HEK293 (cell line): ENCODE results near the gene TCF12.

ENCODE experiments used
- CTCF ChIA-PET: fragments of 350-600 bp; formaldehyde crosslinking; extraction: SDS; loops from one replicate; lab custom pipeline; 2021; ENCODE audit warnings: antibody characterized with exemption; lab: Yijun Ruan, JAX
- POLR2A ChIA-PET: fragments of 300-600 bp; formaldehyde crosslinking; extraction: SDS; loops from one replicate; lab custom pipeline; 2020; ENCODE audit warnings: antibody characterized with exemption, inconsistent platforms; lab: Yijun Ruan, JAX
- H3K27ac ChIP-seq: fragments of 200-500 bp; sonication (Bioruptor generic); 2 replicates; pipeline ENCODE4 v1.5.1; 2014; ENCODE audit warnings: low read depth, low read length, control low read depth, inconsistent platforms; ENCODE audit errors: extremely low read depth
- H3K36me3 ChIP-seq, 2 experiments: fragments of 200-500 bp in 1 of 2; sonication (Bioruptor generic) in 1 of 2; 1 replicate in 1 of 2; 2 replicates in 1 of 2; pipeline ENCODE4 v1.5.1; 2014 to 2017; ENCODE audit warnings: inconsistent platforms in 2 of 2, low read length in 2 of 2; ENCODE audit not compliant: control insufficient read depth in 2 of 2, insufficient read depth in 1 of 2
- H3K4me1 ChIP-seq: fragments of 200-500 bp; sonication (Bioruptor generic); 2 replicates; pipeline ENCODE4 v1.5.1; 2014; ENCODE audit warnings: mild to moderate bottlenecking, low read length, inconsistent platforms; ENCODE audit not compliant: control insufficient read depth, insufficient read depth
- H3K4me3 ChIP-seq: 2 replicates; pipeline ENCODE4 v1.5.1; 2011; ENCODE audit warnings: low read depth, mild to moderate bottlenecking, control low read depth, low read length, moderate library complexity
- H3K9me3 ChIP-seq: fragments of 200-500 bp; sonication (Bioruptor generic); 2 replicates; pipeline ENCODE4 v1.5.1; 2014; ENCODE audit warnings: low read depth, low read length, inconsistent platforms; ENCODE audit not compliant: control insufficient read depth, insufficient read depth
- GLIS1 ChIP-seq: fragments of 450-650 bp; formaldehyde crosslinking; IDR thresholded peaks from 2 replicates; pipeline ENCODE4 v1.5.1; 2016; ENCODE audit warnings: missing biosample characterization, missing genetic modification characterization
- SALL2 ChIP-seq: fragments of 450-650 bp; formaldehyde crosslinking; IDR thresholded peaks from 2 replicates; pipeline ENCODE4 v1.5.0; 2017; ENCODE audit warnings: missing biosample characterization, mild to moderate bottlenecking, missing genetic modification characterization, borderline replicate concordance
- TCF7L2 ChIP-seq: IDR thresholded peaks from 2 replicates; pipeline ENCODE4 v1.6.1; 2011; ENCODE audit warnings: low read depth, mild to moderate bottlenecking, inconsistent platforms, low read length, moderate library complexity, borderline replicate concordance
- ZBTB48 ChIP-seq: fragments of 450-650 bp; formaldehyde crosslinking; IDR thresholded peaks from 2 replicates; pipeline ENCODE4 v1.5.1; 2016; ENCODE audit warnings: missing biosample characterization, missing genetic modification characterization
- ZNF132 ChIP-seq: fragments of 450-650 bp; formaldehyde crosslinking; IDR thresholded peaks from 2 replicates; pipeline ENCODE4 v1.5.1; 2017; ENCODE audit warnings: missing biosample characterization, missing genetic modification characterization, borderline replicate concordance
- ZNF140 ChIP-seq: fragments of 450-650 bp; formaldehyde crosslinking; IDR thresholded peaks from 2 replicates; pipeline ENCODE4 v1.5.1; 2016; ENCODE audit warnings: missing biosample characterization, missing genetic modification characterization
- ZNF629 ChIP-seq: fragments of 450-650 bp; formaldehyde crosslinking; IDR thresholded peaks from 2 replicates; pipeline ENCODE4 v1.5.1; 2017; ENCODE audit warnings: missing biosample characterization, missing genetic modification characterization
- TF ChIP-seq, protein P1 (sequence below): fragments of 450-650 bp; formaldehyde crosslinking; IDR thresholded peaks from 2 replicates; pipeline ENCODE4 v1.5.1; 2016; ENCODE audit warnings: missing biosample characterization, missing genetic modification characterization, borderline replicate concordance
- TF ChIP-seq, protein P2 (sequence below): fragments of 450-650 bp; formaldehyde crosslinking; IDR thresholded peaks from 2 replicates; pipeline ENCODE4 v1.5.1; 2016; ENCODE audit warnings: missing biosample characterization, missing genetic modification characterization, low read depth
- TF ChIP-seq, protein P3 (sequence below): fragments of 450-650 bp; formaldehyde crosslinking; IDR thresholded peaks from 2 replicates; pipeline ENCODE4 v1.5.1; 2017; ENCODE audit warnings: missing biosample characterization, missing genetic modification characterization
- TF ChIP-seq, protein P4 (sequence below): fragments of 450-650 bp; formaldehyde crosslinking; IDR thresholded peaks from 2 replicates; pipeline ENCODE4 v1.5.1; 2017; ENCODE audit warnings: missing biosample characterization, missing genetic modification characterization

TCF12 gene

DNA sequence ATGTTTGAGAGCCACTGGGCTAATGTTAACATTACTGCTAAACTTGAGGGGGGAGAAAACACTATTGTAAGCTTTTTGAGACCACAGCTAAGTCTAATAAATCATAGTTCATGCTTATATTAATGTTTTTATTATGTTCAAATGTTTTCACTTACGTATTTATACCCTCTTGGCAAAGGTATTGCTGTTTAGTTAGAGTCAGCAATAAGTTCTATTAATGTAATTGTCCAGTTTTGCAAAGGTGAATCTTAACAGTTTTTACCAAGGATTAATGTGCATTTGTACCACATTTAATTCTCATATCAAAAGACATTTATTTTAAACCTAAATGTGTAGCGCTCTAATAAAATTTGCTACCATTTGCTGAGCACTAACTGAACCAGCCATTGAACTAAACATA is 251.2 kb downstream of the TCF12 start:
- TF ChIP-seq ZNF132 (tag by site-specific recombination) (no peak), ZNF140 (tag by site-specific recombination) (no peak), GLIS1 (tag by site-specific recombination) (no peak)
- TF ChIP-seq, all 188 proteins: peak for 0
- Histone ChIP-seq H3K4me1 (no peaks in the 10 kb centered on the region), H3K36me3 (no peaks in the 10 kb centered on the region), H3K27ac (no peak overlapping the region), H3K9me3 (no peaks in the 10 kb centered on the region), H3K4me3 (no peak overlapping the region)
- POLR2A ChIA-PET, result no interaction called here
- CTCF ChIA-PET, result no interaction called here

DNA sequence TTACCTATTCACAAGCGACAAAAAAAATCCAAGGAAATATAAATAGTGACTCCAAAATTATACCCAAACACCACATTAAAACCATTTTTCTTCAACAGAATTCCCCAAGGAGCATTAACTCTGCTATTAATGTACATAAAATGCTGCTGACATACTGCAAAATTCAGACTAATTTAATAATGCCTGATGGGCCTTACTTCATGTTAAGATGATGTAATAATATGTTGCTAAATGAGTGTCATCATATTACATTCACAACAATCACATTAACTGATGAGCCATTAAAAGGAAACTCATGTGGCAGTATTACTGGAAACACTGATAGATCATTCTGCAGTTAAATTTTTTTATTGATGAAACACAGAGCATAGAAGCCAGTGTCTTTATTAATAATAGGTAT is 253.0 kb downstream of the TCF12 start:
- TF ChIP-seq ZNF629 (tag by site-specific recombination), result 0 out of 2 replicates have a peak, but pooled peaks have one; percentile 15
- TF ChIP-seq, protein P1, sequence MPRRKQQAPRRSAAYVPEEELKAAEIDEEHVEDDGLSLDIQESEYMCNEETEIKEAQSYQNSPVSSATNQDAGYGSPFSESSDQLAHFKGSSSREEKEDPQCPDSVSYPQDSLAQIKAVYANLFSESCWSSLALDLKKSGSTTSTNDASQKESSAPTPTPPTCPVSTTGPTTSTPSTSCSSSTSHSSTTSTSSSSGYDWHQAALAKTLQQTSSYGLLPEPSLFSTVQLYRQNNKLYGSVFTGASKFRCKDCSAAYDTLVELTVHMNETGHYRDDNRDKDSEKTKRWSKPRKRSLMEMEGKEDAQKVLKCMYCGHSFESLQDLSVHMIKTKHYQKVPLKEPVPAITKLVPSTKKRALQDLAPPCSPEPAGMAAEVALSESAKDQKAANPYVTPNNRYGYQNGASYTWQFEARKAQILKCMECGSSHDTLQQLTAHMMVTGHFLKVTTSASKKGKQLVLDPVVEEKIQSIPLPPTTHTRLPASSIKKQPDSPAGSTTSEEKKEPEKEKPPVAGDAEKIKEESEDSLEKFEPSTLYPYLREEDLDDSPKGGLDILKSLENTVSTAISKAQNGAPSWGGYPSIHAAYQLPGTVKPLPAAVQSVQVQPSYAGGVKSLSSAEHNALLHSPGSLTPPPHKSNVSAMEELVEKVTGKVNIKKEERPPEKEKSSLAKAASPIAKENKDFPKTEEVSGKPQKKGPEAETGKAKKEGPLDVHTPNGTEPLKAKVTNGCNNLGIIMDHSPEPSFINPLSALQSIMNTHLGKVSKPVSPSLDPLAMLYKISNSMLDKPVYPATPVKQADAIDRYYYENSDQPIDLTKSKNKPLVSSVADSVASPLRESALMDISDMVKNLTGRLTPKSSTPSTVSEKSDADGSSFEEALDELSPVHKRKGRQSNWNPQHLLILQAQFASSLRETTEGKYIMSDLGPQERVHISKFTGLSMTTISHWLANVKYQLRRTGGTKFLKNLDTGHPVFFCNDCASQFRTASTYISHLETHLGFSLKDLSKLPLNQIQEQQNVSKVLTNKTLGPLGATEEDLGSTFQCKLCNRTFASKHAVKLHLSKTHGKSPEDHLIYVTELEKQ, result no peak
- TF ChIP-seq, protein P2, sequence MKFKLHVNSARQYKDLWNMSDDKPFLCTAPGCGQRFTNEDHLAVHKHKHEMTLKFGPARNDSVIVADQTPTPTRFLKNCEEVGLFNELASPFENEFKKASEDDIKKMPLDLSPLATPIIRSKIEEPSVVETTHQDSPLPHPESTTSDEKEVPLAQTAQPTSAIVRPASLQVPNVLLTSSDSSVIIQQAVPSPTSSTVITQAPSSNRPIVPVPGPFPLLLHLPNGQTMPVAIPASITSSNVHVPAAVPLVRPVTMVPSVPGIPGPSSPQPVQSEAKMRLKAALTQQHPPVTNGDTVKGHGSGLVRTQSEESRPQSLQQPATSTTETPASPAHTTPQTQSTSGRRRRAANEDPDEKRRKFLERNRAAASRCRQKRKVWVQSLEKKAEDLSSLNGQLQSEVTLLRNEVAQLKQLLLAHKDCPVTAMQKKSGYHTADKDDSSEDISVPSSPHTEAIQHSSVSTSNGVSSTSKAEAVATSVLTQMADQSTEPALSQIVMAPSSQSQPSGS (tag by site-specific recombination), result peak; percentile 31; the same call in 1 of the 2 replicates
- TF ChIP-seq, protein P3, sequence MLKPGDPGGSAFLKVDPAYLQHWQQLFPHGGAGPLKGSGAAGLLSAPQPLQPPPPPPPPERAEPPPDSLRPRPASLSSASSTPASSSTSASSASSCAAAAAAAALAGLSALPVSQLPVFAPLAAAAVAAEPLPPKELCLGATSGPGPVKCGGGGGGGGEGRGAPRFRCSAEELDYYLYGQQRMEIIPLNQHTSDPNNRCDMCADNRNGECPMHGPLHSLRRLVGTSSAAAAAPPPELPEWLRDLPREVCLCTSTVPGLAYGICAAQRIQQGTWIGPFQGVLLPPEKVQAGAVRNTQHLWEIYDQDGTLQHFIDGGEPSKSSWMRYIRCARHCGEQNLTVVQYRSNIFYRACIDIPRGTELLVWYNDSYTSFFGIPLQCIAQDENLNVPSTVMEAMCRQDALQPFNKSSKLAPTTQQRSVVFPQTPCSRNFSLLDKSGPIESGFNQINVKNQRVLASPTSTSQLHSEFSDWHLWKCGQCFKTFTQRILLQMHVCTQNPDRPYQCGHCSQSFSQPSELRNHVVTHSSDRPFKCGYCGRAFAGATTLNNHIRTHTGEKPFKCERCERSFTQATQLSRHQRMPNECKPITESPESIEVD (tag by site-specific recombination), result peak; percentile 46; the same call in 1 of the 2 replicates
- no peaks in the 10 kb centered on the region for H3K4me1 ChIP-seq
- no peaks in the 10 kb centered on the region for H3K36me3 ChIP-seq
- ChIA-PET CTCF (no interaction called here), POLR2A (no interaction called here)
- no peak overlapping the region for H3K27ac ChIP-seq
- no peaks in the 10 kb centered on the region for H3K9me3 ChIP-seq
- no peak overlapping the region for H3K4me3 ChIP-seq

DNA sequence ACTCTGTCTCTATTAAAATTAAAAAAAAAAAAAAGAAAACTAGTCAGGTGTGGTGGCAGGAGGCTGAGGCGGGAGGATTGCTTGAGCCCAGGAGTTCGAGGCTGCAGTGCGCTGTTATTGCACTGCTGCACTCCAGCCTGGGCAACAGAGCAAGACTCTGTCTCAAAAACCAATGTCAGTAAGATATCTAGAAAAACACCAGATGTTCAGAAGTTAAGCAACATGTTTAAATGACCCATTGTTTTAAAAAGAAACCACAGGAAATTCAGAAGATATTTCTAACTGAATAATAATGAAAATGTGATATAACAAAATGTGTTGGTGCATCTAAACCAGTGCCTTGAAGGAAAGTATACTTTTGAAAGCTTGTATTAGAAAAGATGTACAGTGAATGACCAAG is 254.5 kb downstream of the TCF12 start:
- no peaks in the 10 kb centered on the region for H3K36me3 ChIP-seq
- no peaks in the 10 kb centered on the region for H3K4me1 ChIP-seq
- TF ChIP-seq SALL2 (tag by site-specific recombination) (no peak), TCF7L2 (no peak)
- H3K27ac ChIP-seq, result no peak overlapping the region
- POLR2A ChIA-PET, result no interaction called here
- no peaks in the 10 kb centered on the region for H3K9me3 ChIP-seq
- CTCF ChIA-PET, result interaction anchor here (2.0 kb wide), 1 partner anchor 26 kb away, joined by 8 read pairs; no protein-coding TSS in a partner anchor
- no peak overlapping the region for H3K4me3 ChIP-seq

DNA sequence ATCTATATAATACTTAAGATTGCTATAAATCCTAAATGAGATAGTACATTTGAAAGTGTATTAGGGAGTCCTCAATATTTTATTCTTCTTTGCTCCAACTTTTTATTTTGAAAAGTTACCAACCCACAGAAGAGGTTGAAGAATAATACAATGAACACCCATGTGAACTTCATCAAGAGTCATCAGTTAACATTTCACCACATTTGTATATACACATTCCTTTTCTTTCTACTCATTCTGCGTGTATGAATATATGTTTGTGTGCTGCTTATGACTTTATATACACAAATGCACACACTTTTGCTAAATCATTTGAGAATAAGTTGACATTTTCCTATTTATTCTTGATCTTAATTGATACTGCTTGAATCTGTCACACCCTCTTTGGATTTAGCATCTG is 264.6 kb downstream of the TCF12 start:
- H3K4me1 ChIP-seq, result no peaks in the 10 kb centered on the region
- ChIA-PET POLR2A (no interaction called here), CTCF (no interaction called here)
- no peaks in the 10 kb centered on the region for H3K36me3 ChIP-seq
- H3K27ac ChIP-seq, result no peak overlapping the region
- no peaks in the 10 kb centered on the region for H3K9me3 ChIP-seq
- TF ChIP-seq, protein P4, sequence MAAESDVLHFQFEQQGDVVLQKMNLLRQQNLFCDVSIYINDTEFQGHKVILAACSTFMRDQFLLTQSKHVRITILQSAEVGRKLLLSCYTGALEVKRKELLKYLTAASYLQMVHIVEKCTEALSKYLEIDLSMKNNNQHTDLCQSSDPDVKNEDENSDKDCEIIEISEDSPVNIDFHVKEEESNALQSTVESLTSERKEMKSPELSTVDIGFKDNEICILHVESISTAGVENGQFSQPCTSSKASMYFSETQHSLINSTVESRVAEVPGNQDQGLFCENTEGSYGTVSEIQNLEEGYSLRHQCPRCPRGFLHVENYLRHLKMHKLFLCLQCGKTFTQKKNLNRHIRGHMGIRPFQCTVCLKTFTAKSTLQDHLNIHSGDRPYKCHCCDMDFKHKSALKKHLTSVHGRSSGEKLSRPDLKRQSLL (tag by site-specific recombination), result no peak
- no peak for TF ChIP-seq ZBTB48 (tag by site-specific recombination)
- TF ChIP-seq, all 188 proteins: peak for 0
- H3K4me3 ChIP-seq, result no peak overlapping the region
